Right ventricle myocardium inferior (tissue), 1 donor: Measurements from ENCODE around the gene HMCN1. TPM values are rescaled to one million over a fixed set of nuclear protein-coding genes. Genes with fewer than 3 reads are reported as not detected.
A peak's percentile ranks its signal among the peaks of the same experiment; 100 is the strongest.

ENCODE experiments used
- ATAC-seq: fragments of 200-7000 bp; cut with Tn5 transposase; one replicate; pipeline ENCODE4 v1.9.1; 2020; ENCODE audit warnings: mild to moderate bottlenecking, moderate library complexity
- DNase-seq: peaks from one replicate; pipeline ENCODE4 v3.0.0; 2021; ENCODE audit errors: missing footprints
- intact Hi-C: fragments of 100-400 bp; cut with DNase I; formaldehyde crosslinking; loops from one replicate; pipeline ENCODE4 v1.11.0; 2022
- total RNA-seq: library from RNA; stranded (reverse); fragmentation: NEBNext Ultra II Directional; extraction: Animal tissue kit (Norgen Biotek cat#: 25700); gene quantifications from one replicate; pipeline ENCODE4 v1.2.1, GENCODE V29; 2021
- donor health status: DM: no; HTN: yes; CAD: no; lungs with severe emphysema.

HMCN1 gene
- total RNA-seq, 1 donor from 2014 or later = 7.6 TPM

GRCh38 chr1:186089940-186090339 lies 355.7 kb downstream of the HMCN1 start:
- ATAC-seq (no peak), DNase-seq (no peak)
- intact Hi-C loops = no loop called here

- ATAC-seq (no peak), DNase-seq (no peak)
- intact Hi-C loops = no loop called here
Observed at GRCh38 chr1:186091222-186091720, 357.1 kb downstream of the HMCN1 start.

GRCh38 chr1:186093437-186093836 lies 359.2 kb downstream of the HMCN1 start:
- DNase-seq (no peak), ATAC-seq (peak; percentile 52)
- intact Hi-C loops = no loop called here

GRCh38 chr1:186094172-186094571 lies 360.0 kb downstream of the HMCN1 start:
- no peak for DNase-seq
- no peak for ATAC-seq
- intact Hi-C loops = no loop called here

- intact Hi-C loops = no loop called here
- DNase-seq (no peak), ATAC-seq (no peak)
Observed at GRCh38 chr1:186099336-186100104, 365.3 kb downstream of the HMCN1 start.

- DNase-seq = no peak
- no peak for ATAC-seq
- intact Hi-C loops = no loop called here
Observed at GRCh38 chr1:186102107-186102506, 367.9 kb downstream of the HMCN1 start.

GRCh38 chr1:186102547-186103148 lies 368.5 kb downstream of the HMCN1 start:
- no peak for DNase-seq
- intact Hi-C loops = no loop called here
- peak; percentile 46 for ATAC-seq

- ATAC-seq (no peak), DNase-seq (no peak)
- intact Hi-C loops = no loop called here
Observed at GRCh38 chr1:186104459-186104858, 370.3 kb downstream of the HMCN1 start.

- DNase-seq (no peak), ATAC-seq (no peak)
- intact Hi-C loops = no loop called here
Observed at GRCh38 chr1:186112280-186112679, 378.1 kb downstream of the HMCN1 start.

- ATAC-seq (no peak), DNase-seq (no peak)
- intact Hi-C loops = no loop called here
Observed at GRCh38 chr1:186113461-186113860, 379.3 kb downstream of the HMCN1 start.

- ATAC-seq (no peak), DNase-seq (no peak)
- intact Hi-C loops = no loop called here
Observed at GRCh38 chr1:186118724-186119123, 384.5 kb downstream of the HMCN1 start.

GRCh38 chr1:186122837-186123236 lies 388.6 kb downstream of the HMCN1 start:
- no peak for ATAC-seq
- peak; percentile 34 for DNase-seq

GRCh38 chr1:186125035-186125434 lies 390.8 kb downstream of the HMCN1 start:
- intact Hi-C loops = no loop called here
- DNase-seq (no peak), ATAC-seq (no peak)

More at GRCh38 chr1:186122837-186123236, 388.6 kb downstream of the HMCN1 start:
- intact Hi-C loops = no loop called here

GRCh38 chr1:186125511-186125910 lies 391.3 kb downstream of the HMCN1 start:
- DNase-seq (no peak), ATAC-seq (no peak)
- intact Hi-C loops = no loop called here

- DNase-seq = no peak
- no peak for ATAC-seq
- intact Hi-C loops = no loop called here
Observed at GRCh38 chr1:186129758-186130157, 395.6 kb downstream of the HMCN1 start.

GRCh38 chr1:186139115-186139514 lies 404.9 kb downstream of the HMCN1 start:
- DNase-seq (no peak), ATAC-seq (no peak)
- intact Hi-C loops = no loop called here

GRCh38 chr1:186139701-186140100 lies 405.5 kb downstream of the HMCN1 start:
- intact Hi-C loops = no loop called here
- ATAC-seq (no peak), DNase-seq (no peak)

- DNase-seq (no peak), ATAC-seq (no peak)
- intact Hi-C loops = no loop called here
Observed at GRCh38 chr1:186142159-186142558, 408.0 kb downstream of the HMCN1 start.

- intact Hi-C loops = no loop called here
- DNase-seq (no peak), ATAC-seq (no peak)
Observed at GRCh38 chr1:186142916-186143315, 408.7 kb downstream of the HMCN1 start.

- DNase-seq = no peak
- no peak for ATAC-seq
- intact Hi-C loops = no loop called here
Observed at GRCh38 chr1:186143481-186143880, 409.3 kb downstream of the HMCN1 start.
